Colonic mucosa (tissue), 4 donors: ENCODE results near the gene BRINP1. TPM values are rescaled to one million over a fixed set of nuclear protein-coding genes. Genes with fewer than 3 reads are reported as not detected.

ENCODE experiments used
- DNase-seq: peaks from one replicate; pipeline ENCODE4 v3.0.0-alpha.2; 2020
- H3K27ac ChIP-seq: fragments of 200-600 bp; one replicate; pipeline ENCODE4 v1.8.0; 2021
- H3K27me3 ChIP-seq: fragments of 200-600 bp; one replicate; pipeline ENCODE4 v1.8.0; 2021
- H3K36me3 ChIP-seq: fragments of 200-600 bp; one replicate; pipeline ENCODE4 v1.8.0; 2021
- H3K4me1 ChIP-seq: fragments of 200-600 bp; one replicate; pipeline ENCODE4 v1.8.0; 2021; ENCODE audit warnings: mild to moderate bottlenecking
- H3K4me3 ChIP-seq: fragments of 200-600 bp; one replicate; pipeline ENCODE4 v1.8.0; 2021
- H3K9ac ChIP-seq, 2 donors: one replicate each; pipeline ENCODE4 v1.7.0; 2013; ENCODE audit warnings: control low read depth in 2 of 2, low read depth in 2 of 2, low read length in 2 of 2
- H3K9me3 ChIP-seq: fragments of 200-600 bp; one replicate; pipeline ENCODE4 v1.8.0; 2021
- CTCF ChIP-seq: fragments of 200-600 bp; IDR thresholded peaks from one replicate; pipeline ENCODE4 v1.8.0; 2022; ENCODE audit warnings: antibody characterized with exemption, mild to moderate bottlenecking
- intact Hi-C: fragments of 100-400 bp; cut with DNase I; formaldehyde crosslinking; loops from one replicate; pipeline ENCODE4 v1.14.1; 2022
- total RNA-seq, 2 donors: library from RNA; stranded (reverse); fragmentation: NEBNext Ultra II Directional in 1 of 2; extraction: Animal tissue kit (Norgen Biotek cat#: 25700) in 1 of 2; gene quantifications; one replicate each; pipeline ENCODE4 v1.2.1, GENCODE V29; 2021
- donor health status: healthy.
- donor health status: DM: no; HTN: no; CAD: no.
- donor health status: DM: no; HTN: no; CAD: no.

BRINP1 gene
- total RNA-seq, 2 donors from 2014 or later: 0.10 to 0.13 TPM

GRCh38 chr9:119278171-119278570 lies 91.1 kb downstream of the BRINP1 start:
- no peaks in the 10 kb centered on the region for H3K4me1 ChIP-seq
- no peak for DNase-seq
- no peaks in the 10 kb centered on the region for H3K27me3 ChIP-seq
- no peaks in the 10 kb centered on the region for H3K36me3 ChIP-seq
- no peaks in the 10 kb centered on the region for H3K9me3 ChIP-seq
- H3K9ac ChIP-seq: no peak overlapping the region
- no peak for TF ChIP-seq CTCF
- intact Hi-C loops: no loop called here
- H3K27ac ChIP-seq: no peak overlapping the region
- no peak overlapping the region for H3K4me3 ChIP-seq

GRCh38 chr9:119273984-119274665 lies 95.1 kb downstream of the BRINP1 start:
- intact Hi-C loops: no loop called here
- no peak for DNase-seq
- no peak overlapping the region for H3K27ac ChIP-seq

GRCh38 chr9:119273325-119273904 lies 95.8 kb downstream of the BRINP1 start:
- DNase-seq: no peak
- H3K27me3 ChIP-seq: no peaks in the 10 kb centered on the region
- no peak for TF ChIP-seq CTCF
- H3K9ac ChIP-seq: no peak overlapping the region
- no peaks in the 10 kb centered on the region for H3K36me3 ChIP-seq
- intact Hi-C loops: no loop called here
- no peaks in the 10 kb centered on the region for H3K9me3 ChIP-seq
- no peak overlapping the region for H3K4me3 ChIP-seq
- no peaks in the 10 kb centered on the region for H3K4me1 ChIP-seq
- no peak overlapping the region for H3K27ac ChIP-seq

More at GRCh38 chr9:119273984-119274665, 95.1 kb downstream of the BRINP1 start:
- Histone ChIP-seq H3K27me3 (no peaks in the 10 kb centered on the region), H3K4me1 (no peaks in the 10 kb centered on the region), H3K36me3 (no peaks in the 10 kb centered on the region), H3K9me3 (no peaks in the 10 kb centered on the region), H3K9ac (no peak overlapping the region), H3K4me3 (no peak overlapping the region)
- TF ChIP-seq CTCF: no peak

- intact Hi-C loops: no loop called here
- H3K36me3 ChIP-seq: no peaks in the 10 kb centered on the region
- no peaks in the 10 kb centered on the region for H3K4me1 ChIP-seq
- H3K27ac ChIP-seq: no peak overlapping the region
- no peak overlapping the region for H3K4me3 ChIP-seq
- H3K9ac ChIP-seq: no peak overlapping the region
- H3K27me3 ChIP-seq: no peaks in the 10 kb centered on the region
- TF ChIP-seq CTCF: no peak
- no peaks in the 10 kb centered on the region for H3K9me3 ChIP-seq
- DNase-seq: no peak
Measured at GRCh38 chr9:119272500-119273211, 96.6 kb downstream of the BRINP1 start.

- H3K4me1 ChIP-seq: no peaks in the 10 kb centered on the region
- TF ChIP-seq CTCF: no peak
- intact Hi-C loops: no loop called here
- no peaks in the 10 kb centered on the region for H3K9me3 ChIP-seq
- no peak for DNase-seq
- no peaks in the 10 kb centered on the region for H3K36me3 ChIP-seq
- no peak overlapping the region for H3K9ac ChIP-seq
- no peaks in the 10 kb centered on the region for H3K27me3 ChIP-seq
- no peak overlapping the region for H3K4me3 ChIP-seq
- H3K27ac ChIP-seq: no peak overlapping the region
Measured at GRCh38 chr9:119268985-119269384, 100.2 kb downstream of the BRINP1 start.
